ENCODE data around the gene CYB561.

- no peak for TF ChIP-seq CTCF (conservative IDR thresholded peaks at IDR 0.05; ENCODE audit: low read depth in 2 of 2)
- TF ChIP-seq POLR2AphosphoS5 (IDR thresholded peaks at IDR 0.05; ENCODE audit: low read depth), result no peak
- TF ChIP-seq JUNB (IDR thresholded peaks at IDR 0.05; ENCODE audit: unreplicated experiment), result no peak
- no peak for TF ChIP-seq REST (IDR thresholded peaks at IDR 0.05; ENCODE audit: unreplicated experiment)
- no peak for TF ChIP-seq EZH2 (IDR thresholded peaks at IDR 0.05; ENCODE audit: low read depth, unreplicated experiment)
- TF ChIP-seq CREB1 (CRISPR knock-in tag; IDR thresholded peaks at IDR 0.05; ENCODE audit: low read depth), result no peak
- no peak for TF ChIP-seq EZH2phosphoT487 (IDR thresholded peaks at IDR 0.05; ENCODE audit: unreplicated experiment)
- TF ChIP-seq ETS1 (IDR thresholded peaks at IDR 0.05), result no peak
Measured at GRCh38 chr17:63458478-63458877, 12.4 kb upstream of the CYB561 start.

Measured in GM23338 (cell line).